Measurements from ENCODE around the gene GRAP2. TPM values are rescaled to one million over a fixed set of nuclear protein-coding genes. Genes with fewer than 3 reads are reported as not detected.

Gene GRAP2
- total and polyA plus RNA-seq, 10 of the 15 experiments (the other 5 are each of a cell fraction or from before 2014, with no cell fraction given), result 3.3 to 79.1 (median 59.6) TPM

DNA sequence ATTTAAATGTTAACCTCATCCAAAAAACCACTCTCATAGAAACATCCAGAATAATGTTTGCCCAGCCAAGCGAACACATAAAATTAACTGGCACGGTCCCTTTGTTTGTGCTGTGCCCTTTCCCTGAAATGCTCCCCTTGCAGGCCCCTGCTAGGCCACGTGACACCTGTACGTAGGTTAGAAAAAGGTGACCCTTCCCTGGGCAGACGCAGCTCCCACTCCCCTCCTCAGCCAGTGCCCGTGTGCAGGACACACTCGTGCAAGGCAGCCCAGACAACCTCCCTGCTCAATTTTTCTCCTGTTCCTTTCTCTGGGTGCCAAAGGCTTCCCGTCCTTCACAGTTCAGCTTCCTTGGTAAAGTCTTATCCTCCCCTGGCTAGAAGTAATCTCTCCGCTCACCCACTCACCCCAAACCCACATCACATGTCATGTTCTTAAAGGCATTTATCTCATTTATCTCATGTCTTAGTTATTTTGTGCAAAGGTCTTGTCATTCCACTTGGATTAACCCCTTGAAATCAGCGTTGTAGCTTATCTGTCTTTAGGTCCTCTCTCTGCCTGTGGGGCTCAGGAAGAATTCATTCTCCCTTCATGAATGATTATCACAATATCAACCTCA is 114.6 kb downstream of the GRAP2 start:
- Histone ChIP-seq H3K27ac (ENCODE audit: control insufficient read depth, insufficient read depth) (no peak overlapping the region), H3K4me1 (ENCODE audit: control insufficient read depth, insufficient read depth, low read length) (no peaks in the 10 kb centered on the region), H3K79me2 (ENCODE audit: control insufficient read depth, insufficient read depth, low read length) (no peaks in the 10 kb centered on the region), H3K36me3 (ENCODE audit: control insufficient read depth in 2 of 2, insufficient read depth in 2 of 2, low read length in 1 of 2) (no peaks in the 10 kb centered on the region), H3K9ac (ENCODE audit: control insufficient read depth, insufficient read depth, low read length) (no peak overlapping the region), H3K4me3 (no peak overlapping the region), H4K20me1 (ENCODE audit: control insufficient read depth, insufficient read depth) (no peaks in the 10 kb centered on the region), H3K9me3 (replicated peaks; ENCODE audit: control insufficient read depth, insufficient read depth, low read length) (no peaks in the 10 kb centered on the region), H3K27me3 (replicated peaks in 1 of 2; ENCODE audit: control insufficient read depth in 2 of 2, insufficient read depth in 2 of 2, low read length in 1 of 2) (peaks cover 2 to 4% of the 10 kb centered on the region in 2 experiments; a peak in 1 of 4 replicates), H2AFZ (ENCODE audit: control insufficient read depth, low read depth, low read length) (no peak overlapping the region), H3K4me2 (ENCODE audit: control insufficient read depth, insufficient read depth) (no peak overlapping the region)
- intact Hi-C loops (cut with micrococcal nuclease; ENCODE audit: unreplicated experiment), result no loop called here
- BruUV-seq (replicated peaks), result no TSS peak
- FAIRE-seq (no peak), ATAC-seq (no peak), DNase-seq (ENCODE audit: low read depth, low spot score) (no peak)
- RAD21 ChIA-PET (ENCODE audit: unreplicated experiment), result interaction anchor here (1.9 kb wide), 1 partner anchor 9 kb away, joined by 5 read pairs; no protein-coding TSS in a partner anchor
- SMC1A ChIA-PET (ENCODE audit: uncharacterized antibody, unreplicated experiment), result interaction anchor here (1.1 kb wide), 1 partner anchor 522 kb away, joined by 3 read pairs; no protein-coding TSS in a partner anchor
- TF ChIP-seq DPF2 (IDR thresholded peaks at IDR 0.05), result no peak
- POLR2A ChIA-PET, result no interaction called here
- CTCF ChIA-PET, result interaction anchor here (0.8 to 1.3 kb wide), 3 partner anchors 9 to 456 kb away, joined by 3 to 7 read pairs (median 3); no protein-coding TSS in a partner anchor
- in situ Hi-C loops (cut with MboI), result no loop called here
- WGBS (ENCODE audit: insufficient coverage, insufficient replicate concordance, low lambda C conversion rate, missing lambda C conversion rate), result 52% methylated on average over 10 of the region's 10 CpGs

DNA sequence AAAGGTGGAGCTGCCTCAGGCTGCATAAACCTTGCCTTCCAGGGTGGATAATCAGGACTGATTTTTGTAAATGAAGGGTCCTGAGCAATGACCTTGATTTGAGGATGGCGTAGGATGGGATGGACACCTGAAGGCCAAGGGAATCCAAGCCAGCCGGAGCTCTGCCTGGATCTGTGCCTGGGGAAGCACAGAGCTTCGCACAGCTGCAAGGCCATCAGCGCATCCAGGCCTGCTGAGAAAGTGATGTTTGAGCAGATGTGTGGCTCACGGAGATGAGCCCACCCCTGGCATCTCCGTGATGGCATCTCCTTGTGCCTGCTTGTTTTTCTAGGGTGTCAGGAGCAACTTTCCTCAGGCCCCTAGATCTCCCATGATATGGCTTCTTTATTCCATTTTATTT is 117.2 kb downstream of the GRAP2 start:
- H3K27me3 ChIP-seq (replicated peaks in 1 of 2; ENCODE audit: control insufficient read depth in 2 of 2, insufficient read depth in 2 of 2, low read length in 1 of 2), result peaks cover 0 to 4% of the 10 kb centered on the region in 2 experiments; a peak in 3 of 4 replicates
- H3K9me3 ChIP-seq (replicated peaks; ENCODE audit: control insufficient read depth, insufficient read depth, low read length), result no peaks in the 10 kb centered on the region
- no peak overlapping the region for H2AFZ ChIP-seq (ENCODE audit: control insufficient read depth, low read depth, low read length)
- CTCF ChIA-PET, result interaction anchor here (0.6 to 1.4 kb wide), 2 partner anchors 283 to 394 kb away, joined by 3 read pairs; no protein-coding TSS in a partner anchor
- BruUV-seq (replicated peaks), result no TSS peak
- H3K36me3 ChIP-seq (ENCODE audit: control insufficient read depth in 2 of 2, insufficient read depth in 2 of 2, low read length in 1 of 2), result no peaks in the 10 kb centered on the region
- no peak for ATAC-seq
- H3K79me2 ChIP-seq (ENCODE audit: control insufficient read depth, insufficient read depth, low read length), result no peaks in the 10 kb centered on the region
- no peak overlapping the region for H3K4me3 ChIP-seq
- no peak overlapping the region for H3K4me2 ChIP-seq (ENCODE audit: control insufficient read depth, insufficient read depth)
- no peaks in the 10 kb centered on the region for H3K4me1 ChIP-seq (ENCODE audit: control insufficient read depth, insufficient read depth, low read length)
- no peak for DNase-seq (ENCODE audit: low read depth, low spot score)
- 68% methylated on average over 6 of the region's 6 CpGs for WGBS (ENCODE audit: insufficient coverage, insufficient replicate concordance, low lambda C conversion rate, missing lambda C conversion rate)
- H3K9ac ChIP-seq (ENCODE audit: control insufficient read depth, insufficient read depth, low read length), result no peak overlapping the region
- H4K20me1 ChIP-seq (ENCODE audit: control insufficient read depth, insufficient read depth), result no peaks in the 10 kb centered on the region
- RAD21 ChIA-PET (ENCODE audit: unreplicated experiment), result interaction anchor here (0.5 kb wide), 1 partner anchor 591 kb away, joined by 4 read pairs; no protein-coding TSS in a partner anchor
- intact Hi-C loops (cut with micrococcal nuclease; ENCODE audit: unreplicated experiment) (no loop called here), in situ Hi-C loops (cut with MboI) (no loop called here)
- no peak for FAIRE-seq
- no peak overlapping the region for H3K27ac ChIP-seq (ENCODE audit: control insufficient read depth, insufficient read depth)
- SMC1A ChIA-PET (ENCODE audit: uncharacterized antibody, unreplicated experiment), result no interaction called here
- TF ChIP-seq ZNF217 (IDR thresholded peaks at IDR 0.05), result no peak
- POLR2A ChIA-PET, result no interaction called here
